ENCODE results near the gene GPR107.

GPR107 gene

DNA sequence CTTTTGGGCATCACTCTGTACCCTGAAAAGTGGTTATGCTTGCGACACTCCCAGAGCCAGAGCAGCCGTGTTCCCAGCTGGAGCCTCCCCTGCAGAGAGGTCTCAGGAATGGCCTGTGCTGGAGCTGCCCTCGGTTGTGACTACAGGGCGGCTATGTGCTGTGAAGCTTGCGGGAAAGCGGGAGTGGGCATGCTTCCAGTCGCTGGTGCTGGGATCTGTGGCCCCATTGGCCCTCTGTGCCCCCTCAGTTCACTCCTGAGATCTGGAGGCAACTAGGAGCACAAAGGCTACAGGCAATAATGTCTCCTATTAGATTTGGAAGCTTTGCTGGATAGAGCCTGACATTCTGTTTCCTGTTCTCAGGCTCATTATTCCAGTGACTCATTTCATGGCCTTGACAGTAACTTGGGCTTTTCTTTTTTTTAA, 56.9 kb downstream of the GPR107 start:
- DNase-seq (ENCODE audit: low spot score) = no peak

GRCh38 chr9:130111786-130112537, 58.3 kb downstream of the GPR107 start:
- no peak for DNase-seq (ENCODE audit: low spot score)

DNA sequence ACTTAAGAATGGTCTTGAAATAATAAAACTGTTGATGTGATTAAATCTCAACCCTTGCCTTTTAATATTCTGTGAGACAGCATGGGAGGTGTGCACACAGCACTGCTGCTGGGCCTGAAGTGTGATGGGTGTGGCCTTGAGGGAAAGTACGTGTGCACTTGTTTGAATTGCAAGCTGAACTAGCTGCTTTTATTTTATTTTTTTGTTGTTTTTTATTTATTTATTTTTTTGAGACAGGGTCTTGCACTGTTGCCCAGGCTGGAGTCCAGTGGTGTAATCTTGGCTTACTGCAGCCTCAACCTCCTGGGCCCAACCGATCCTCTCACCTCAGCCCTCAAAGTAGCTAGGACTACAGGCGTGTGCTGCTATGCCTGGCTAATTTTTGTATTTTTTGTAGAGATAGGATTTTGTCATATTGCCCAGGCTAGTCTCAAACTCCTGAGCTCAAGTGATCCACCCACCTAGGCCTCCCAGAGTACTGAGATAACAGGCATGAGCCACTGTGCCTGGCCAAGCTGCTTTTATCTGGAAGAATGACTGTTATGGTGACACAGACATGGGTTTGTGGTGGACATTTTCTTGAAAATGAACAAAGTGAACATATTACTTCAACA, 58.9 kb downstream of the GPR107 start:
- DNase-seq (ENCODE audit: low spot score) = no peak

DNA sequence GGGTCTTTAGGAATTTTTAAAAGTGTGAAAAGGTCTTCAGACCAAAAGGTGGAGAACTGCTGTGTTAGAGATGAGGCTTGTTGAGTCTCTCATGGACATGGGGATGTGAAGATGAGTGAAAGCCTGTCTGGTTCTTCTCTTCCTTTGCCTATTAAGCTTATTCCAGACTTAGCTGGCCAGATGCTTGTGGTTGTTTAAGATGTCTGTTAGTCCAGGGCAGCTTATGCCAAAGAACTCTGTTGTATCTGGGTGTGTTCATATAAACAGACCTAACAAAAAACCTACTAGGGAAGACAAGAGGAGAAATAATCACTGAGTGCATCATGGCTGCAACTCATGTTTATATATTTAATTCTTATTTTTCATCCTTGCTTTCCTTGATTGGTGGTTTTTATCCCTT, 61.0 kb downstream of the GPR107 start:
- DNase-seq (ENCODE audit: low spot score) = no peak

DNA sequence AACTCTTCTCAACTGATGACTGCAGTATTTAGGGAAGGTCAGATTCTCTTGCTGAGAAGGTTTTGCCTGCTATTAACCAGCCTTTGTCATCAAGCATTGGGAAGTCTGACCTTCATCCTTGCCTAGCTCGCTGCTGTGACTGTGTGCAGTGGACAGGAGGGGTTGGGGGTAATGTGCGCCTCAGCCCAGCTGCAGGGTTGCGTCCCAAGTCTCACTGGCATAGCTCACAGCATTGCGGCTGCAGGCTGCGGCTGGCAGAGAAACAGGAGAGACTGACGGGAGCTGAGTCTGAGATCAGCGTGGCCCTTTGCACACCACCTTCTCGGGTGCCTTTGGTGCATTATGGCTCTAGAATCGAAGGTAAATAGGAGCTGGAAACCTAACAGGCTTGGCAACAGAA, 62.6 kb downstream of the GPR107 start:
- DNase-seq (ENCODE audit: low spot score) = no peak

DNA sequence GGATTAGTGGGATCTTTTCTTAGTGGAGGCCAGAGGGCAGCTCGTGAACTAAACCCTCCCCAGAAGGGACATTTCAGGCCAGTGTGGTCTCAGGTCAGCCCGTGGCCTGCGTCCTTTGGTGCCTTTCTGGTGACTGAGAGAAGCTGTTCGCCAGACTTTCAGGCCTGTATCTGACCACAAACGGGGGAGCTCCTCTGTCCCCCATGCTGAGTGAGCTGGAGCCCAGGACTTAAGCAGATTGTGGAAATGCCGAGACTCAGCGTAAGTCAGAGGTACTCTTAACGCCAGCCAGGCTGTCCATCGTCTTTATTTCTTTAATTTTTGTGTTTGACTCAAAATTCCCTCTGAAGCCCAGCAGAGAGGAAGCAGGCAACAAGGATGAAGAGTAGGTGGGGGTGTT, 63.7 kb downstream of the GPR107 start:
- DNase-seq (ENCODE audit: low spot score) = no peak

GRCh38 chr9:130117816-130118632, 64.3 kb downstream of the GPR107 start:
- no peak for DNase-seq (ENCODE audit: low spot score)

- no peak for DNase-seq (ENCODE audit: low spot score)
Observed at GRCh38 chr9:130118841-130119518, 65.3 kb downstream of the GPR107 start.

DNA sequence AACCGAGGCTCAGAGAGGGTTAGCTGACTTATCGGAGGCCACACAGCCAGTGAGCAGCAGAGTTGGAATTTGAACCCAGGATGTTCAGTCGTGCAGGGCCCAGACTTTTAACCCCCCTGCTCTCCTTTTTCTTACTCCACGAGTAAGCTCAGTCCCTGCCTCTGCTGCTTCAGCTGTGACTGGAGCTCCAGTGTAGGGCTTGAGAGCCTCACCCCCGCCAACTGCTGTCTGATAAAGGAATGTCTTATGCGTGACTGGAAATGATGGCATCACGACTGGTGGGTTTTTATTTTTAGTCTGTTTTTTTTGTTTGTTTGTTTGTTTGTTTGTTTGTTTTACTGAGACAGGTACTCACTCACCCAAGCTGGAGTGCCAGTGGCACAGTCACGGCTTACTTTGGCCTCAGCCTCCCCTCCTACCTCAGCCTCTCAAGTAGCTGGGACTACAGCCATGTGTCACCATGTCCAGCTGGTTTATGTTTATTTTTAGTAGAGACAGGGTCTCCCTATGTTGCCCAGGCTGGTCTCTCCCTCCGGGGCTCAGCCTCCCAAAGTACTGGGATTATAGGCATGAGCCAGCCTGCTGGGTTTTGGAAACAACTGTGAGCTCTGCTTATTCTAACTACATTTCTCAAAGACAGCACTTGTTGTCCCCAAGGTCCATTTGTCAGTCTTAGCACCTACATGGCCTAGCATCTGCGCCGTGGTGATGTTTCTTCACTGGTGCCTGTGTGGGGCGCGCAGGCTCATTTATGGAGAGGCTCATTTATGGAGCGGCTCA, 66.0 kb downstream of the GPR107 start:
- no peak for DNase-seq (ENCODE audit: low spot score)

DNA sequence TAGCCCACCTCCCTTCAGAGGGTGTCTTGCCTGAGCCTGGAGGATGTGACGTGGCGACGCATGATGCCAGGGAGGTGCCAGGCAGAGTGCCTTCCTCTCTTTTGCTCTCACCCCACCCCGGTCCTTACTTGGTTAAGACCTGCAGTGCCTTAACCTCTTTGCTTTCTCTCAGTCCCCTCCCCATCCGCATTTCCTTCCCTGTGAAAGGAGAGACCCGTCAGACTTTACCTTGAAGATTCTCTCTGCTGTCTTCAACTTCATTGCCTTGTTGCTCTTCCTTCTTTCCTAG, 66.5 kb downstream of the GPR107 start:
- no peak for DNase-seq (ENCODE audit: low spot score)

GRCh38 chr9:130120832-130121231, 67.1 kb downstream of the GPR107 start:
- DNase-seq (ENCODE audit: low spot score) = no peak

- no peak for DNase-seq (ENCODE audit: low spot score)
Observed at GRCh38 chr9:130122456-130122855, 68.8 kb downstream of the GPR107 start.

GRCh38 chr9:130124085-130124860, 70.6 kb downstream of the GPR107 start:
- DNase-seq (ENCODE audit: low spot score) = no peak

DNA sequence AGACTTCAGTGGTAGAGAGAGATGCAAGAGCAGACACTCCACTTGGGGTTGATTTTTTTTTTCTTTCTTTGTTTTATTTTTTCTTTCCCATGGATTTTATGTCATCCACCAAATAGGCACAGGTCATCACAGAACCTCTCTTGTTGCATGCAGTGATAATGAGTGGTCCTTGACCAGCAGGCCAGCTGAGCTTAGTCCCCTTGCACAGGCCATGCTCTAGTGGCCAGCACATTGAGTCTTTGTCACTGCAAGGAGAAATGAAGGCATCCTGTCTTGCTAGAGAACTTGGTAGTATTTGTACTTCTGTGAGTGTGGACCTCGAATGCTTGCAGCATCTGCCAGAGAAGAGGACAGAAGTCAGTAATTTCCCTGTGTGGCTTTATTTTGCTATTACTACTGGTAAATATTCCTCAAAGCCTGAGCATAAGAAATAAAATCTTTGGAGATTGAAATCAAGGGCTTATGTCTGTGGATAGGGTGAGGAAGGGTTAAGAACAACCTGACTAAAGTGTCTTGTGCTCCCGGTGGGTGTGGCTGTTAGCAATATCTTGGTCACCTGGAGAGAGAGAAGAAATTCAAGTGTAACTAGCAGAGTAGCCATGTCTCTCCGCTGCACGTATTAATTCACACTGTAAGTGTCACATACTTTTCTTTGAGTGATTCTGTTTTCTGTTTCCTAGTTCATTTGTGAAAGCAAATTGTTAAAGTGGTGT, 73.2 kb downstream of the GPR107 start:
- no peak for DNase-seq (ENCODE audit: low spot score)

DNA sequence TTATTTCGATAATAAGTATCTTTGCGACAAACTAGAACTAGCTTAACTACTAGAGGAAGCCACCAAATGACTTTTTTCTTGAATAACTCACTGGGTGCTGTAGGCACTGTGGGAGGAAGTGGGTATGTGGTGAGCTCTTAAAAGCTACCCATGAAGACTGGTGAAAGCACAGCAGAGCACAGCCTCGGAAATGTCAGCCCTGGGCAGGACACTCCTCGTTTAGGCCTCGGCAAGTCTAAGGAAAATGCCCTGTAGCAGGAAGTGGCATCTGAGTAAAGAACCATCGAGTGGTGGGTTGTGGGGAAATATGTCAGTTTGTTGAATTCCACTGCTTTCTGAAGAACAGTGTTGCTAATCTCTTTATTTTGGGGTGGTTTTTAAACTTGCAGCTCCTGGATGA, 74.5 kb downstream of the GPR107 start:
- no peak for DNase-seq (ENCODE audit: low spot score)

GRCh38 chr9:130128733-130129431, 75.2 kb downstream of the GPR107 start:
- DNase-seq (ENCODE audit: low spot score) = peak; percentile 72

- no peak for DNase-seq (ENCODE audit: low spot score)
Observed at GRCh38 chr9:130129432-130130061, 75.8 kb downstream of the GPR107 start.

DNA sequence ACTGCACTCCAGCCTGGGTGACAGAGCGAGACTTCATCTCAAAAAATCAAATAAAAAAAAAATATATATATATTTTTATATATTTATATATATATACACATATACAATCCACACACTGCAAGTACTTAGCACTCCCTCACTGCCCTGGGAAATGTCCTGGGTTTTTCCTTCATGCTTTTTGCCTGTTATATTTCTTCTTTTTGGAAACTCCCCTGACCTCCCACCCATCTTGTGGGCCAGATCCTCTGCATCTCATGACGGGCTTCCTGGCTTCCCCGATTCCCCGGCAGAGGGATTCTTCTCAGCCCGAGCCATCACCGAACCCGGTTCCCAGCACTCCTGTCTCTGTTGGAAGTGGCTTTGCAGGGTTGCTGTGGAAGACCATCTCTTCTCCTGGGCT, 79.0 kb downstream of the GPR107 start:
- DNase-seq (ENCODE audit: low spot score) = no peak

DNA sequence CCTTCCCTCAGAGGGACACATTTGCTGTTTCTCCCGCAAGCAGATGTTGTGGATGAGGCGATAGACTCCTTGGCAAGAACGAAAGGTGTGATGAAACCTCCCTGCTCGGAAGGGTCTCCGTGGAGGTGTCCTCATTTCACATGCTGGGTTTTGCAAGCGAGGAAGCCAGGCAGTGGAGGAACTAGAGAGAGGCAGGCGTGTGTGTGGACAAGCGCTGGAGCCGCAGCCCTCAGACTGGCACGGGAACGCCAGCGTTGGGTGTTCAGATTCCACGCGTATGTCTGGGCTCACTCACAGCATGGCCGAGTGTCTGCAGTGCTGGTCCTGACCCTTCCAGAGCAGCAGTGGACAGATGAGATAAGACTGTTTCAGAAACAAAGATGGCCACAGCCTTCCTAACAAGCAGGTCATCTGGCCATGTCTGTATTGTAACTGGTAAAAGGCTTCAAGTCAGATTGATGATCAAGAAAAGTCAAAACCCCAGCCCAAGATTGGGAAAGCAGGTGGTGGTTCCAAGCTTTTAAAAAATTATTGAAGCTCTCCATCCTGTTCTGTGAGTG, 83.5 kb downstream of the GPR107 start:
- no peak for DNase-seq (ENCODE audit: low spot score)

All from Ammon's horn (tissue), 1 donor.